ENCODE results near the gene PTBP3. TPM values are rescaled to one million over a fixed set of nuclear protein-coding genes. Genes with fewer than 3 reads are reported as not detected.

Gene PTBP3
- total RNA-seq, 1 donor from 2014 or later = 21.3 TPM

- no peak for TF ChIP-seq CTCF (IDR thresholded peaks at IDR 0.05)
- Histone ChIP-seq H3K27me3 (no peaks in the 10 kb centered on the region), H3K9me3 (no peaks in the 10 kb centered on the region), H3K27ac (no peak overlapping the region), H3K4me3 (no peak overlapping the region), H3K36me3 (peaks cover 0 to 3% of the 10 kb centered on the region in 2 donors), H3K4me1 (no peaks in the 10 kb centered on the region)
- intact Hi-C loops (cut with DNase I) = no loop called here
- no peak for DNase-seq (ENCODE audit: low spot score in 2 of 2)
Measured at GRCh38 chr9:112239284-112239683, 94.1 kb downstream of the PTBP3 start.

GRCh38 chr9:112234779-112235178 lies 98.6 kb downstream of the PTBP3 start:
- H3K4me3 ChIP-seq = no peak overlapping the region
- peaks cover 0 to 5% of the 10 kb centered on the region in 2 donors for H3K36me3 ChIP-seq
- H3K4me1 ChIP-seq = no peaks in the 10 kb centered on the region
- intact Hi-C loops (cut with DNase I) = no loop called here
- TF ChIP-seq CTCF (IDR thresholded peaks at IDR 0.05) = no peak
- no peaks in the 10 kb centered on the region for H3K27me3 ChIP-seq
- no peaks in the 10 kb centered on the region for H3K9me3 ChIP-seq
- DNase-seq (ENCODE audit: low spot score in 2 of 2) = no peak
- no peak overlapping the region for H3K27ac ChIP-seq

- Histone ChIP-seq H3K4me1 (no peaks in the 10 kb centered on the region), H3K36me3 (peaks cover 0 to 5% of the 10 kb centered on the region in 2 donors), H3K27ac (no peak overlapping the region), H3K27me3 (no peaks in the 10 kb centered on the region), H3K9me3 (no peaks in the 10 kb centered on the region), H3K4me3 (no peak overlapping the region)
- DNase-seq (ENCODE audit: low spot score in 2 of 2) = no peak
- intact Hi-C loops (cut with DNase I) = no loop called here
- TF ChIP-seq CTCF (IDR thresholded peaks at IDR 0.05) = no peak
Measured at GRCh38 chr9:112233769-112234168, 99.7 kb downstream of the PTBP3 start.

GRCh38 chr9:112232233-112232632 lies 101.2 kb downstream of the PTBP3 start:
- intact Hi-C loops (cut with DNase I) = no loop called here

GRCh38 chr9:112226091-112226490 lies 107.3 kb downstream of the PTBP3 start:
- Histone ChIP-seq H3K27ac (no peak overlapping the region), H3K9me3 (no peaks in the 10 kb centered on the region), H3K4me3 (no peak overlapping the region), H3K4me1 (no peaks in the 10 kb centered on the region), H3K27me3 (no peaks in the 10 kb centered on the region), H3K36me3 (peaks cover 28 to 48% of the 10 kb centered on the region in 2 donors)
- TF ChIP-seq CTCF (IDR thresholded peaks at IDR 0.05) = no peak
- no peak for DNase-seq (ENCODE audit: low spot score in 2 of 2)
- intact Hi-C loops (cut with DNase I) = no loop called here

More at GRCh38 chr9:112232233-112232632, 101.2 kb downstream of the PTBP3 start:
- DNase-seq (ENCODE audit: low spot score in 2 of 2) = no peak
- Histone ChIP-seq H3K27ac (no peak overlapping the region), H3K4me1 (no peaks in the 10 kb centered on the region), H3K9me3 (no peaks in the 10 kb centered on the region), H3K27me3 (no peaks in the 10 kb centered on the region), H3K4me3 (no peak overlapping the region), H3K36me3 (peaks cover 6 to 12% of the 10 kb centered on the region in 2 donors)
- no peak for TF ChIP-seq CTCF (IDR thresholded peaks at IDR 0.05)
